IMR-90 (cell line): Measurements from ENCODE around the gene METTL1. TPM values are rescaled to one million over a fixed set of nuclear protein-coding genes. Genes with fewer than 3 reads are reported as not detected.

Experiments
- ATAC-seq: fragments of 200-7000 bp; cut with Tn5 transposase; 2 replicates; pipeline ENCODE4 v1.9.1; 2020; ENCODE audit warnings: low read depth, mild to moderate bottlenecking, moderate library complexity
- BruUV-seq: library from RNA; stranded (reverse); fragments of 400-500 nt; replicated peaks from 2 replicates; lab custom pipeline; 2021; lab: Mats Ljungman, UMichigan
- CTCF ChIA-PET: fragments of 300-600 bp; formaldehyde crosslinking; extraction: SDS; loops from one replicate; lab custom pipeline; 2021; ENCODE audit warnings: antibody characterized with exemption; lab: Yijun Ruan, JAX
- POLR2A ChIA-PET: fragments of 300-600 bp; sonication (Branson Sonifier 250); formaldehyde crosslinking; loops from one replicate; lab custom pipeline; 2022; ENCODE audit warnings: antibody characterized with exemption; ENCODE audit not compliant: unreplicated experiment; lab: Charles Lee
- DNase-seq: peaks from one replicate; pipeline ENCODE4 v3.0.0; 2013
- H2AFZ ChIP-seq: replicated peaks from 2 replicates; pipeline ENCODE3; 2013; ENCODE audit warnings: low read length, mild to moderate bottlenecking; ENCODE audit not compliant: poor library complexity
- H2AK5ac ChIP-seq: 2 replicates; pipeline ENCODE4 v1.6.1; 2013; ENCODE audit warnings: low read depth, low read length, inconsistent platforms
- H2AK9ac ChIP-seq: replicated peaks from 2 replicates; pipeline ENCODE3; 2013; ENCODE audit warnings: mild to moderate bottlenecking, low read depth, low read length, moderate library complexity; ENCODE audit not compliant: poor library complexity
- H2BK120ac ChIP-seq: 2 replicates; pipeline ENCODE4 v1.6.1; 2013; ENCODE audit warnings: low read depth, low read length, inconsistent platforms
- H2BK15ac ChIP-seq: 3 replicates; pipeline ENCODE4 v1.6.1; 2013; ENCODE audit warnings: low read depth, low read length, inconsistent platforms
- H2BK20ac ChIP-seq: 2 replicates; pipeline ENCODE4 v1.6.1; 2013; ENCODE audit warnings: low read depth, mild to moderate bottlenecking, inconsistent platforms, low read length, moderate library complexity
- H2BK5ac ChIP-seq: 2 replicates; pipeline ENCODE4 v1.6.1; 2013; ENCODE audit warnings: mild to moderate bottlenecking, low read depth, low read length, inconsistent platforms; ENCODE audit not compliant: poor library complexity, severe bottlenecking
- H3K14ac ChIP-seq: replicated peaks from 2 replicates; pipeline ENCODE4 v1.6.1; 2013; ENCODE audit warnings: low read depth, low read length, inconsistent platforms
- H3K18ac ChIP-seq: 2 replicates; pipeline ENCODE4 v1.6.1; 2013; ENCODE audit warnings: low read depth, low read length, control low read depth
- H3K23ac ChIP-seq: 2 replicates; pipeline ENCODE4 v1.6.1; 2013; ENCODE audit warnings: low read depth, low read length, inconsistent platforms
- H3K27ac ChIP-seq: 2 replicates; pipeline ENCODE4 v1.5.1; 2013; ENCODE audit warnings: mild to moderate bottlenecking, control low read depth, low read length; ENCODE audit not compliant: insufficient read depth
- H3K27me3 ChIP-seq: 2 replicates; pipeline ENCODE4 v1.6.1; 2013; ENCODE audit warnings: low read length; ENCODE audit not compliant: control insufficient read depth, insufficient read depth
- H3K36me3 ChIP-seq: 2 replicates; pipeline ENCODE4 v1.6.1; 2013; ENCODE audit warnings: low read length, mixed read lengths; ENCODE audit not compliant: control insufficient read depth, insufficient read depth
- H3K4ac ChIP-seq: 2 replicates; pipeline ENCODE4 v1.6.1; 2013; ENCODE audit warnings: low read depth, low read length, inconsistent platforms
- H3K4me1 ChIP-seq: 2 replicates; pipeline ENCODE4 v1.6.1; 2013; ENCODE audit warnings: low read length, mixed read lengths; ENCODE audit not compliant: control insufficient read depth, insufficient read depth
- H3K4me2 ChIP-seq: 2 replicates; pipeline ENCODE4 v1.6.1; 2013; ENCODE audit warnings: low read depth, mild to moderate bottlenecking, control low read depth, low read length, moderate library complexity
- H3K4me3 ChIP-seq: 2 replicates; pipeline ENCODE4 v1.5.1; 2013; ENCODE audit warnings: low read depth, mild to moderate bottlenecking, control low read depth, low read length, moderate library complexity; ENCODE audit not compliant: insufficient read depth
- H3K56ac ChIP-seq: 2 replicates; pipeline ENCODE4 v1.6.1; 2013; ENCODE audit warnings: low read length, inconsistent platforms; ENCODE audit not compliant: insufficient read depth; ENCODE audit errors: extremely low read depth
- H3K79me1 ChIP-seq, 2 experiments: 2 replicates each; pipeline ENCODE4 v1.6.1; 2013; ENCODE audit warnings: low read length in 2 of 2, inconsistent platforms in 1 of 2, low read depth in 1 of 2
- H3K9ac ChIP-seq: 2 replicates; pipeline ENCODE4 v1.6.1; 2013; ENCODE audit warnings: low read depth, low read length, control low read depth
- H3K9me1 ChIP-seq: 2 replicates; pipeline ENCODE4 v1.6.1; 2013; ENCODE audit warnings: low read length, inconsistent platforms; ENCODE audit not compliant: insufficient read depth
- H3K9me3 ChIP-seq: 2 replicates; pipeline ENCODE4 v1.6.1; 2013; ENCODE audit warnings: low read length; ENCODE audit not compliant: control insufficient read depth, insufficient read depth
- H4K20me1 ChIP-seq: 2 replicates; pipeline ENCODE4 v1.6.1; 2013; ENCODE audit warnings: low read length, inconsistent platforms; ENCODE audit not compliant: insufficient read depth
- H4K5ac ChIP-seq: 2 replicates; pipeline ENCODE4 v1.6.1; 2013; ENCODE audit warnings: mild to moderate bottlenecking, low read depth, low read length, control low read depth
- H4K8ac ChIP-seq, 2 experiments: 2 replicates each; pipeline ENCODE4 v1.6.1; 2013; ENCODE audit warnings: low read depth in 2 of 2, low read length in 2 of 2, control low read depth in 1 of 2, inconsistent platforms in 1 of 2
- H4K91ac ChIP-seq: 2 replicates; pipeline ENCODE4 v1.6.1; 2013; ENCODE audit warnings: low read depth, low read length, inconsistent platforms; ENCODE audit not compliant: insufficient read depth
- CHD1 ChIP-seq: IDR thresholded peaks from 2 replicates; pipeline ENCODE4 v1.6.1; 2012; ENCODE audit warnings: low read depth, low read length, improper control_type of control experiment
- MAZ ChIP-seq: IDR thresholded peaks from 2 replicates; pipeline ENCODE4 v1.6.1; 2012; ENCODE audit warnings: low read depth, mild to moderate bottlenecking, low read length, improper control_type of control experiment, moderate library complexity, borderline replicate concordance
- MXI1 ChIP-seq: IDR thresholded peaks from 2 replicates; pipeline ENCODE4 v1.6.1; 2012; ENCODE audit warnings: low read depth, mild to moderate bottlenecking, low read length, moderate library complexity, borderline replicate concordance
- RCOR1 ChIP-seq: IDR thresholded peaks from 2 replicates; pipeline ENCODE4 v1.6.1; 2012; ENCODE audit warnings: mild to moderate bottlenecking, low read length, improper control_type of control experiment; ENCODE audit not compliant: insufficient replicate concordance
- USF2 ChIP-seq: fragments of 150-350 bp; IDR thresholded peaks from 2 replicates; pipeline ENCODE4 v1.6.1; 2017; ENCODE audit warnings: mild to moderate bottlenecking, antibody characterized with exemption, low read length, low read depth
- WGBS, 2 experiments: methylation state at CpG; one replicate each; pipeline versions ENCODE4 v1.1.5 to v1.1.7; 2013; ENCODE audit warnings: missing lambda C conversion rate in 2 of 2; ENCODE audit not compliant: insufficient read length in 1 of 2; ENCODE audit errors: extremely low coverage in 2 of 2; 5-methylcytosine and 5-hydroxymethylcytosine counted together
- dilution Hi-C: fragments of 300-500 bp; cut with HindIII; formaldehyde crosslinking; loops from one replicate; pipeline ENCODE4 v1.14.3; 2018; ENCODE audit warnings: low sequenced_read_pairs; ENCODE audit not compliant: unreplicated experiment
- in situ Hi-C: fragments of 300-500 bp; cut with MboI; formaldehyde crosslinking; loops from 3 replicates; pipeline ENCODE4 v1.14.3; 2019; ENCODE audit warnings: low sequenced_read_pairs, inconsistent platforms, mixed read lengths
- intact Hi-C: fragments of 100-400 bp; cut with micrococcal nuclease; formaldehyde crosslinking; loops from 2 replicates; pipeline ENCODE4 v1.10.0; 2022
- polyA plus RNA-seq, 3 experiments: library from polyadenylated mRNA; depleted of rRNA; stranded (reverse); fragments of >200 nt; gene quantifications; 2 replicates each; pipeline ENCODE4 v1.2.3, GENCODE V29; 2012; ENCODE audit warnings: low replicate concordance in 1 of 3
- total RNA-seq: library from RNA; depleted of rRNA; stranded (reverse); fragments of >200 nt; gene quantifications from 2 replicates; pipeline ENCODE4 v1.2.3, GENCODE V29; 2012

Gene METTL1
- total and polyA plus RNA-seq, 2 of the 4 experiments (the other 2 are of a cell fraction): 12.4 to 27.5 TPM

GRCh38 chr12:57735198-57735855 lies 36.6 kb downstream of the METTL1 start:
- Histone ChIP-seq H4K5ac (no peak overlapping the region), H3K23ac (peak overlapping the region; percentile 75; the same call in 1 of the 2 replicates), H2AK5ac (no peak overlapping the region), H3K4me1 (0 out of 2 replicates have a peak, but pooled peaks cover 3% of the 10 kb centered on the region), H3K14ac (no peak overlapping the region), H3K9ac (no peak overlapping the region), H3K4me2 (no peak overlapping the region), H4K91ac (no peak overlapping the region), H3K56ac (no peak overlapping the region), H2BK120ac (no peak overlapping the region), H3K27me3 (peaks cover 89% of the 10 kb centered on the region), H4K20me1 (0 out of 2 replicates have a peak, but pooled peaks cover 10% of the 10 kb centered on the region), H3K79me1 (no peaks in the 10 kb centered on the region), H3K9me3 (peaks cover 2% of the 10 kb centered on the region; the same call in 1 of the 2 replicates), H2BK5ac (no peak overlapping the region), H4K8ac (no peak overlapping the region), H2AFZ (peak overlapping the region; percentile 79), H3K4me3 (no peak overlapping the region), H2BK15ac (no peak overlapping the region), H2BK20ac (no peak overlapping the region), H3K4ac (no peak overlapping the region), H3K9me1 (no peaks in the 10 kb centered on the region), H3K27ac (no peak overlapping the region), H3K36me3 (no peaks in the 10 kb centered on the region), H3K18ac (no peak overlapping the region), H2AK9ac (peak overlapping the region; percentile 67)
- DNase-seq: no peak
- intact Hi-C loops: loop anchor here (5.0 kb wide), 1 partner anchor 153 kb away; no protein-coding TSS in a partner anchor
- ChIA-PET POLR2A (interaction anchor here (1.2 kb wide), 1 partner anchor 9 kb away, joined by 3 read pairs; no protein-coding TSS in a partner anchor), CTCF (interaction anchor here (1.9 kb wide), 1 partner anchor 10 kb away, joined by 6 read pairs; the partner anchor contains the start of gene TSPAN31)
- TF ChIP-seq CHD1: no peak
- TF ChIP-seq RCOR1: no peak
- TF ChIP-seq MXI1: no peak
- no peak for TF ChIP-seq USF2
- TF ChIP-seq MAZ: no peak
- no peak; the same call in 1 of the 2 replicates for ATAC-seq
- BruUV-seq: no TSS peak
- dilution Hi-C loops: no loop called here
- WGBS, 2 experiments: no CpG with 5 or more reads among the region's 8 CpGs
- in situ Hi-C loops: loop anchor here (10.0 kb wide), 1 partner anchor 151 kb away; no protein-coding TSS in a partner anchor
